Esophagus squamous epithelium (tissue), 4 donors: ENCODE data around the gene FOXP4.

Experiments
- POLR2A ChIP-seq, 4 donors: fragments of 450-650 bp; IDR thresholded peaks; one replicate each; pipeline ENCODE4 v1.6.1; 2017; ENCODE audit warnings: antibody characterized with exemption in 4 of 4, mild to moderate bottlenecking in 4 of 4, moderate library complexity in 3 of 4
- TF ChIP-seq, protein P1 (sequence below), 6 experiments: fragments of 450-650 bp in 4 of 6; fragments of 200-600 bp in 2 of 6; sonication (generic) in 2 of 6; IDR thresholded peaks; one replicate each; pipeline ENCODE4 v1.5.1; 2016 to 2019; ENCODE audit warnings: antibody characterized with exemption in 6 of 6, mild to moderate bottlenecking in 4 of 6, moderate library complexity in 4 of 6

DNA sequence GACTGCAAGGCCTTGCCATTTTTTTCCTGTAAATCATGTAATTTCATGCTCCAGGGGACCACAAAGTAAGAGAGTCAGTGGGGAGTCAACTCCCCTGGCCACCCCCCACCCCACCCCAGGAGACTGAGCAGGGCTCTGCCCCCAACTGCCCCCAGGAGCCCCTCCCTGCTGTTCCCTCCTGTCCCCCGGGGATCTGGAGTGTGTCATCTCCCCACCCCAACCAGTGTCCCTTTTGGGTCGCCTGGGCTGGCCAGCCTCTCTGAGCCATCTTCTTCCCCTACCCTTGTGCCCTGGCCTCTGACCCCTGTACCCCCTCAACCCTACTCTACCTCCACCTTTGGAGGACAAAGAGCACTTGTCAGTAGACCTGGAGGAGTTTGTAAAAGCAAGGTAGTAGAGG is 29.4 kb downstream of the FOXP4 start:
- TF ChIP-seq, protein P1, sequence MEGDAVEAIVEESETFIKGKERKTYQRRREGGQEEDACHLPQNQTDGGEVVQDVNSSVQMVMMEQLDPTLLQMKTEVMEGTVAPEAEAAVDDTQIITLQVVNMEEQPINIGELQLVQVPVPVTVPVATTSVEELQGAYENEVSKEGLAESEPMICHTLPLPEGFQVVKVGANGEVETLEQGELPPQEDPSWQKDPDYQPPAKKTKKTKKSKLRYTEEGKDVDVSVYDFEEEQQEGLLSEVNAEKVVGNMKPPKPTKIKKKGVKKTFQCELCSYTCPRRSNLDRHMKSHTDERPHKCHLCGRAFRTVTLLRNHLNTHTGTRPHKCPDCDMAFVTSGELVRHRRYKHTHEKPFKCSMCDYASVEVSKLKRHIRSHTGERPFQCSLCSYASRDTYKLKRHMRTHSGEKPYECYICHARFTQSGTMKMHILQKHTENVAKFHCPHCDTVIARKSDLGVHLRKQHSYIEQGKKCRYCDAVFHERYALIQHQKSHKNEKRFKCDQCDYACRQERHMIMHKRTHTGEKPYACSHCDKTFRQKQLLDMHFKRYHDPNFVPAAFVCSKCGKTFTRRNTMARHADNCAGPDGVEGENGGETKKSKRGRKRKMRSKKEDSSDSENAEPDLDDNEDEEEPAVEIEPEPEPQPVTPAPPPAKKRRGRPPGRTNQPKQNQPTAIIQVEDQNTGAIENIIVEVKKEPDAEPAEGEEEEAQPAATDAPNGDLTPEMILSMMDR (IDR thresholded peaks at IDR 0.05): no peak
- no peak for TF ChIP-seq POLR2A (IDR thresholded peaks at IDR 0.05)
